ENCODE data around the gene PTK7.

PTK7 gene

GRCh38 chr6:43146709-43147688, 70.9 kb downstream of the PTK7 start:
- H3K27me3 ChIP-seq (ENCODE audit: insufficient read depth, poor library complexity, severe bottlenecking): no peaks in the 10 kb centered on the region
- TF ChIP-seq, protein P1, sequence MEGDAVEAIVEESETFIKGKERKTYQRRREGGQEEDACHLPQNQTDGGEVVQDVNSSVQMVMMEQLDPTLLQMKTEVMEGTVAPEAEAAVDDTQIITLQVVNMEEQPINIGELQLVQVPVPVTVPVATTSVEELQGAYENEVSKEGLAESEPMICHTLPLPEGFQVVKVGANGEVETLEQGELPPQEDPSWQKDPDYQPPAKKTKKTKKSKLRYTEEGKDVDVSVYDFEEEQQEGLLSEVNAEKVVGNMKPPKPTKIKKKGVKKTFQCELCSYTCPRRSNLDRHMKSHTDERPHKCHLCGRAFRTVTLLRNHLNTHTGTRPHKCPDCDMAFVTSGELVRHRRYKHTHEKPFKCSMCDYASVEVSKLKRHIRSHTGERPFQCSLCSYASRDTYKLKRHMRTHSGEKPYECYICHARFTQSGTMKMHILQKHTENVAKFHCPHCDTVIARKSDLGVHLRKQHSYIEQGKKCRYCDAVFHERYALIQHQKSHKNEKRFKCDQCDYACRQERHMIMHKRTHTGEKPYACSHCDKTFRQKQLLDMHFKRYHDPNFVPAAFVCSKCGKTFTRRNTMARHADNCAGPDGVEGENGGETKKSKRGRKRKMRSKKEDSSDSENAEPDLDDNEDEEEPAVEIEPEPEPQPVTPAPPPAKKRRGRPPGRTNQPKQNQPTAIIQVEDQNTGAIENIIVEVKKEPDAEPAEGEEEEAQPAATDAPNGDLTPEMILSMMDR (IDR thresholded peaks at IDR 0.05; ENCODE audit: poor library complexity, severe bottlenecking): no peak
- H3K4me3 ChIP-seq (ENCODE audit: severe bottlenecking): no peak overlapping the region
- H3K36me3 ChIP-seq (ENCODE audit: low read depth): peaks cover 12% of the 10 kb centered on the region; the same call in 1 of the 2 replicates
- no peak overlapping the region for H3K27ac ChIP-seq (ENCODE audit: poor library complexity, severe bottlenecking)
- no peak for ATAC-seq (ENCODE audit: low read depth)
- no peak for DNase-seq (ENCODE audit: low spot score)
- peaks cover 7% of the 10 kb centered on the region for H3K4me1 ChIP-seq (ENCODE audit: insufficient read depth, poor library complexity, severe bottlenecking)
- H3K9me3 ChIP-seq (ENCODE audit: severe bottlenecking): no peaks in the 10 kb centered on the region

- no peak for DNase-seq (ENCODE audit: low spot score)
- H3K27ac ChIP-seq (ENCODE audit: poor library complexity, severe bottlenecking): no peak overlapping the region
- TF ChIP-seq, protein P1 (IDR thresholded peaks at IDR 0.05; ENCODE audit: poor library complexity, severe bottlenecking): no peak
- H3K36me3 ChIP-seq (ENCODE audit: low read depth): peaks cover 19% of the 10 kb centered on the region
- peaks cover 7% of the 10 kb centered on the region for H3K4me1 ChIP-seq (ENCODE audit: insufficient read depth, poor library complexity, severe bottlenecking)
- ATAC-seq (ENCODE audit: low read depth): no peak
- H3K4me3 ChIP-seq (ENCODE audit: severe bottlenecking): no peak overlapping the region
- H3K9me3 ChIP-seq (ENCODE audit: severe bottlenecking): no peaks in the 10 kb centered on the region
- no peaks in the 10 kb centered on the region for H3K27me3 ChIP-seq (ENCODE audit: insufficient read depth, poor library complexity, severe bottlenecking)
Observed at GRCh38 chr6:43147691-43148477, 71.8 kb downstream of the PTK7 start.

GRCh38 chr6:43149265-43149664, 73.2 kb downstream of the PTK7 start:
- Histone ChIP-seq H3K4me1 (ENCODE audit: insufficient read depth, poor library complexity, severe bottlenecking) (peaks cover 4% of the 10 kb centered on the region), H3K27ac (ENCODE audit: poor library complexity, severe bottlenecking) (no peak overlapping the region), H3K27me3 (ENCODE audit: insufficient read depth, poor library complexity, severe bottlenecking) (no peaks in the 10 kb centered on the region), H3K4me3 (ENCODE audit: severe bottlenecking) (no peak overlapping the region), H3K9me3 (ENCODE audit: severe bottlenecking) (no peaks in the 10 kb centered on the region), H3K36me3 (ENCODE audit: low read depth) (peaks cover 27% of the 10 kb centered on the region)
- no peak for DNase-seq (ENCODE audit: low spot score)
- ATAC-seq (ENCODE audit: low read depth): no peak
- TF ChIP-seq, protein P1 (IDR thresholded peaks at IDR 0.05; ENCODE audit: poor library complexity, severe bottlenecking): no peak

DNA sequence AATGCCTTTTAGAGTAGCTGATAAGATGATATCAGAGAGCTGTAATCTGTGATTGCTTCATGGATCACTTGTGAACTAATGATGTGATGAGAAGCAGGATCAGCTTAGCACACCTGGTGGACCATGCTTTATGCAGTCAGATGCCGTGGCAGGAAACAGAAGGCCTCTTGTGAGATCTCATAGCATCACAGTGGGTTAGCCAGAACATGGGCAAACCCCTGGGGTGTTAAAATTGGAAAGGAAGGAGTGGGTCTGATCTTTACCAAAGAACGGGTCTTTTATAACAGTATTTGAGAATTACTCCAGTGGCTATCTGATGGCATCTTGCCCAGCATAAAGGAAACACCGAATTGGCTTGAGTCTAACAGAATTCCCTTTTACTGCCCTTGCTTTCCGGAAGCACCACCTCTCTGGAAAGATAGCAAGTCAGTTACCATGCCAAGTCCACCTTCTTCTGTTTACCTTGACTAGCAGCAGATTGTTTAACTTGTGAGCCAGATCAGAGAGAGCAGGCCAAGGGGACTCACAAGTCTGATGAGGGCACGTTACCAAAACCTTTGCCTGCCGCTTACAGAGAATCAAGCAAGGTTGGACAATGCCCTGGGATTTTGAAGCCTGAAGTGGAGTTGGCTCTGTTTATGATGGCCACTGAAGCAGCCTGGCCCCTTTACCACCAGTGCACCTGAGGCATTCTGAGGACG, 74.1 kb downstream of the PTK7 start:
- ATAC-seq (ENCODE audit: low read depth): no peak
- Histone ChIP-seq H3K36me3 (ENCODE audit: low read depth) (peaks cover 27% of the 10 kb centered on the region), H3K4me1 (ENCODE audit: insufficient read depth, poor library complexity, severe bottlenecking) (no peaks in the 10 kb centered on the region), H3K4me3 (ENCODE audit: severe bottlenecking) (no peak overlapping the region), H3K27ac (ENCODE audit: poor library complexity, severe bottlenecking) (no peak overlapping the region), H3K9me3 (ENCODE audit: severe bottlenecking) (no peaks in the 10 kb centered on the region), H3K27me3 (ENCODE audit: insufficient read depth, poor library complexity, severe bottlenecking) (no peaks in the 10 kb centered on the region)
- no peak for DNase-seq (ENCODE audit: low spot score)
- TF ChIP-seq, protein P1 (IDR thresholded peaks at IDR 0.05; ENCODE audit: poor library complexity, severe bottlenecking): no peak

All from RWPE2 (cell line).